A549 (cell line): ENCODE measurements around the gene DUSP9. TPM values are rescaled to one million over a fixed set of nuclear protein-coding genes. Genes with fewer than 3 reads are reported as not detected.

Experiments
- ATAC-seq, 2 experiments: fragments of 200-7000 bp in 1 of 2; fragments of >200 bp in 1 of 2; cut with Nextera tagmentation in 1 of 2; cut with Tn5 transposase in 1 of 2; 3 replicates each; pipeline versions ENCODE4 v1.8.0 to v1.9.1; 2018 to 2020; ENCODE audit warnings: mild to moderate bottlenecking in 1 of 2, moderate library complexity in 1 of 2
- CTCF ChIA-PET: fragments of 300-600 bp; sonication (Branson Sonifier 250); formaldehyde crosslinking; extraction: SDS; loops from one replicate; lab custom pipeline; 2021; ENCODE audit warnings: antibody characterized with exemption, inconsistent platforms; lab: Yijun Ruan, JAX
- POLR2A ChIA-PET: fragments of 350-600 bp; formaldehyde crosslinking; extraction: SDS; loops from one replicate; lab custom pipeline; 2021; ENCODE audit warnings: antibody characterized with exemption, inconsistent platforms; lab: Yijun Ruan, JAX
- DNase-seq, 2 experiments: peaks; one replicate each; pipeline versions ENCODE4 v3.0.0 to v3.0.0-alpha.2; 2011 to 2016; ENCODE audit warnings: low read depth in 1 of 2, low spot score in 1 of 2
- FAIRE-seq: peaks from 2 replicates; lab custom pipeline; 2011; peaks lifted over from hg19 to GRCh38; lab: Jason Lieb, UNC
- H3K27ac ChIP-seq, 2 experiments: fragments of >200 bp; sonication (Bioruptor Twin); formaldehyde crosslinking; 3 replicates each; pipeline ENCODE4 v1.5.1; 2016 to 2017
- H3K4me1 ChIP-seq: fragments of >200 bp; sonication (Bioruptor Twin); formaldehyde crosslinking; 3 replicates; pipeline ENCODE4 v1.6.1; 2016
- H3K4me2 ChIP-seq: fragments of >200 bp; sonication (Bioruptor Twin); formaldehyde crosslinking; 3 replicates; pipeline ENCODE4 v1.6.1; 2016
- H3K4me3 ChIP-seq: fragments of >200 bp; sonication (Bioruptor Twin); formaldehyde crosslinking; 3 replicates; pipeline ENCODE4 v1.5.1; 2016
- H3K9me3 ChIP-seq: fragments of >200 bp; sonication (Bioruptor Twin); formaldehyde crosslinking; 3 replicates; pipeline ENCODE4 v1.6.1; 2016
- BCL3 ChIP-seq: fragments of >200 bp; sonication (Bioruptor Twin); formaldehyde crosslinking; IDR thresholded peaks from 3 replicates; pipeline ENCODE4 v1.6.1; 2016
- BHLHE40 ChIP-seq: IDR thresholded peaks from 2 replicates; pipeline ENCODE4 v1.6.1; 2012; ENCODE audit warnings: low read depth, low read length, inconsistent platforms
- ELK1 ChIP-seq: fragments of 150-350 bp; IDR thresholded peaks from 2 replicates; pipeline ENCODE4 v1.6.1; 2014; ENCODE audit warnings: low read depth, mild to moderate bottlenecking, low read length
- EP300 ChIP-seq, 2 experiments: fragments of >200 bp; sonication (Bioruptor Twin); formaldehyde crosslinking; IDR thresholded peaks; 2 replicates in 1 of 2; 3 replicates in 1 of 2; pipeline ENCODE4 v1.6.1; 2016 to 2017
- ESRRA ChIP-seq: fragments of 150-350 bp; IDR thresholded peaks from 2 replicates; pipeline ENCODE4 v1.6.1; 2014; ENCODE audit warnings: mild to moderate bottlenecking, low read length, borderline replicate concordance
- FOSL2 ChIP-seq, 2 experiments: fragments of 450-650 bp in 1 of 2; fragments of >200 bp in 1 of 2; sonication (Bioruptor Twin) in 1 of 2; formaldehyde crosslinking; IDR thresholded peaks; 2 replicates each; pipeline versions ENCODE4 v1.5.0 to v1.6.1; 2016 to 2020; ENCODE audit warnings: mild to moderate bottlenecking in 1 of 2, moderate library complexity in 1 of 2
- FOXS1 ChIP-seq: fragments of 250-450 bp; sonication (Bioruptor Pico); IDR thresholded peaks from 2 replicates; pipeline ENCODE4 v1.5.0; 2020; ENCODE audit warnings: mild to moderate bottlenecking, moderate library complexity
- GATA3 ChIP-seq: IDR thresholded peaks from 2 replicates; pipeline ENCODE4 v1.6.1; 2012; ENCODE audit warnings: borderline replicate concordance
- HDAC2 ChIP-seq: fragments of 200-600 bp; sonication (generic); IDR thresholded peaks from 2 replicates; pipeline ENCODE4 v1.6.1; 2016
- HOXB13 ChIP-seq: fragments of 250-450 bp; sonication (Bioruptor Pico); IDR thresholded peaks from 2 replicates; pipeline ENCODE4 v1.5.0; 2020; ENCODE audit warnings: low read depth, mild to moderate bottlenecking, moderate library complexity
- HOXB5 ChIP-seq: fragments of 250-450 bp; sonication (Bioruptor Pico); IDR thresholded peaks from 2 replicates; pipeline ENCODE4 v1.5.0; 2020; ENCODE audit warnings: mild to moderate bottlenecking, moderate library complexity
- JUN ChIP-seq, 2 experiments: fragments of >200 bp; sonication (Bioruptor Twin); formaldehyde crosslinking; IDR thresholded peaks; 2 replicates in 1 of 2; 3 replicates in 1 of 2; pipeline ENCODE4 v1.6.1; 2016 to 2017
- JUNB ChIP-seq: fragments of >200 bp; sonication (Bioruptor Twin); formaldehyde crosslinking; IDR thresholded peaks from 2 replicates; pipeline ENCODE4 v1.6.1; 2016
- KDM5A ChIP-seq: fragments of 200-600 bp; sonication (generic); IDR thresholded peaks from 2 replicates; pipeline ENCODE4 v1.6.1; 2016; ENCODE audit warnings: antibody characterized with exemption, mild to moderate bottlenecking
- MAZ ChIP-seq: fragments of 150-350 bp; IDR thresholded peaks from 2 replicates; pipeline ENCODE4 v1.6.1; 2014; ENCODE audit warnings: antibody characterized with exemption, low read depth, low read length, borderline replicate concordance
- MYC ChIP-seq: IDR thresholded peaks from 2 replicates; pipeline ENCODE4 v1.6.1; 2012; ENCODE audit warnings: mild to moderate bottlenecking, inconsistent platforms, low read length, improper control_type of control experiment, borderline replicate concordance
- PBX3 ChIP-seq: IDR thresholded peaks from 2 replicates; pipeline ENCODE4 v1.6.1; 2012
- PHF8 ChIP-seq: fragments of 200-600 bp; sonication (generic); IDR thresholded peaks from 2 replicates; pipeline ENCODE4 v1.6.1; 2016; ENCODE audit warnings: low read depth, mild to moderate bottlenecking, antibody characterized with exemption, moderate library complexity, borderline replicate concordance
- POLR2A ChIP-seq: IDR thresholded peaks from 2 replicates; pipeline ENCODE4 v1.6.1; 2012; ENCODE audit warnings: mild to moderate bottlenecking, low read length
- POLR2AphosphoS2 ChIP-seq: conservative IDR thresholded peaks from 2 replicates; pipeline ENCODE4 v1.6.1; 2012; ENCODE audit warnings: low read length, improper control_type of control experiment, inconsistent platforms
- RARB ChIP-seq: fragments of 250-450 bp; sonication (Bioruptor Pico); IDR thresholded peaks from 2 replicates; pipeline ENCODE4 v1.8.0; 2021; ENCODE audit warnings: mild to moderate bottlenecking, moderate library complexity
- RCOR1 ChIP-seq: fragments of 150-350 bp; IDR thresholded peaks from 2 replicates; pipeline ENCODE4 v1.6.1; 2014; ENCODE audit warnings: antibody characterized with exemption, low read length, low read depth
- REST ChIP-seq: fragments of 200-600 bp; sonication (generic); IDR thresholded peaks from 2 replicates; pipeline ENCODE4 v1.6.1; 2016; ENCODE audit warnings: antibody characterized with exemption, mild to moderate bottlenecking, moderate library complexity
- RNF2 ChIP-seq: fragments of 200-600 bp; sonication (generic); IDR thresholded peaks from 2 replicates; pipeline ENCODE4 v1.6.1; 2016; ENCODE audit warnings: low read depth, mild to moderate bottlenecking, antibody characterized with exemption, moderate library complexity, borderline replicate concordance
- USF2 ChIP-seq: fragments of 450-650 bp; IDR thresholded peaks from 2 replicates; pipeline ENCODE4 v1.6.1; 2014; ENCODE audit warnings: antibody characterized with exemption
- WGBS: methylation state at CpG from one replicate; pipeline ENCODE4 v1.1.6; 2017; ENCODE audit errors: missing lambda C conversion rate; 5-methylcytosine and 5-hydroxymethylcytosine counted together
- polyA plus RNA-seq, 4 experiments: library from polyadenylated mRNA; depleted of rRNA in 3 of 4; stranded (reverse); fragments of >200 nt; fragmentation: RNase III in 1 of 4; extraction: RNeasy Plus Mini Kit Qiagen cat#74134 plus additional on column Dnase treatment in 1 of 4; gene quantifications; 2 replicates in 3 of 4; 3 replicates in 1 of 4; pipeline ENCODE4 v1.2.3, GENCODE V29; 2011 to 2017

DUSP9 gene
- polyA plus RNA-seq, 2 of the 4 experiments (the other 2 are of a cell fraction): 0.75 to 1.6 TPM

GRCh38 chrX:153626025-153626633 lies 20.9 kb upstream of the DUSP9 start:
- CTCF ChIA-PET: interaction anchor here (0.6 to 10.1 kb wide), 5 partner anchors 9 to 36 kb away, joined by 3 to 43 read pairs (median 18); partner anchors contain the start of gene DUSP9
- no peak for ATAC-seq
- TF ChIP-seq POLR2A (no peak), REST (no peak), HOXB13 (no peak), GATA3 (no peak), HDAC2 (no peak), FOSL2 (IDR thresholded peaks at IDR 0.05) (no peak), FOSL2 (CRISPR knock-in tag; IDR thresholded peaks at IDR 0.05) (no peak), ESRRA (no peak), FOXS1 (CRISPR knock-in tag) (no peak), HOXB5 (CRISPR knock-in tag) (no peak), POLR2AphosphoS2 (no peak), PHF8 (no peak), RCOR1 (no peak), JUNB (no peak), BHLHE40 (no peak), MAZ (no peak), PBX3 (no peak), RNF2 (no peak)
- TF ChIP-seq, all 56 proteins: peak for 0
- DNase-seq: no peak
- H3K27ac ChIP-seq: no peak overlapping the region
- H3K4me1 ChIP-seq: peaks cover 14% of the 10 kb centered on the region
- H3K4me3 ChIP-seq: no peak overlapping the region
- no peak overlapping the region for H3K4me2 ChIP-seq
- 78% methylated on average over 9 of the region's 16 CpGs for WGBS
- POLR2A ChIA-PET: interaction anchor here (0.6 kb wide), 1 partner anchor 21 kb away, joined by 5 read pairs; the partner anchor contains the start of gene DUSP9
- no peaks in the 10 kb centered on the region for H3K9me3 ChIP-seq
- no peak for FAIRE-seq

- TF ChIP-seq MYC (no peak), ESRRA (no peak), KDM5A (no peak), EP300 (IDR thresholded peaks at IDR 0.05) (no peak), GATA3 (no peak), BCL3 (no peak), RARB (CRISPR knock-in tag) (no peak), POLR2A (no peak), PHF8 (no peak), JUN (IDR thresholded peaks at IDR 0.05) (no peak), ELK1 (no peak), USF2 (no peak)
- TF ChIP-seq, all 56 proteins: peak for 0
- ChIA-PET CTCF (interaction anchor here (1.1 to 10.1 kb wide), 4 partner anchors 10 to 40 kb away, joined by 5 to 43 read pairs (median 18); partner anchors contain the start of gene DUSP9), POLR2A (no interaction called here)
- no peak for FAIRE-seq
- Histone ChIP-seq H3K27ac (no peak overlapping the region), H3K9me3 (no peaks in the 10 kb centered on the region), H3K4me3 (no peak overlapping the region), H3K4me2 (no peak overlapping the region), H3K4me1 (peaks cover 14% of the 10 kb centered on the region)
- 85% methylated on average over 23 of the region's 35 CpGs for WGBS
- no peak for ATAC-seq
- DNase-seq: no peak
These were observed 19.9 kb upstream of the DUSP9 start for GRCh38 chrX:153626863-153627674.
